NCI-H82 (cell line): ENCODE results near the gene DUSP28.
A peak's percentile ranks its signal among the peaks of the same experiment; 100 is the strongest.

Experiments
- DNase-seq: peaks from one replicate; lab custom pipeline; 2025; lab: John Stamatoyannopoulos, UW

The DUSP28 gene

DNA sequence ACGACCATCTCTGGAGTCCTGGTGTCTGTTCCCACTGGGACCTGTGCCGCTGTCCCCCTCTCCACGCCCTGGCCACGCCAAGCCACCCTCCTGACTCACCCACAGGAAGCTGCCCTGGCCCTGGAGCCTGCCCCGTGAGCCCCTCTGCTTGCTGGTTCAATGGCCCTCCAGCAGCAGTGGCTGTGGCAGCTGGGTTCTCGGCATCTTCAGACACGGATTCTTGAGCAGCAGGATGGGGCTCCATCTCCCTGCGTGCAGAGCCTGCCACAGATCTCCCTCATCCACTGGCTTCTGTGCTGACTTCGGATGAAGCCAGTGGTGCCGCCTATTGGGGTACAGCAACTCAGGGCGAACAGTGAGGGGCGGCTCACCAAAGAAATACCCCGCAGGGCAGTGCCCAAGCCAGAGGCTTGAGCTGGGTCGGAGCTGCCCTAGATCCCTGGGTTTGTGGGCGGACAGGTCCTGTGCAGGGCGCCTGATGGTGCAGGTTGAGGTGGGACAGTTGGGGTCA is 40.3 kb downstream of the DUSP28 start:
- DNase-seq: no peak

DNA sequence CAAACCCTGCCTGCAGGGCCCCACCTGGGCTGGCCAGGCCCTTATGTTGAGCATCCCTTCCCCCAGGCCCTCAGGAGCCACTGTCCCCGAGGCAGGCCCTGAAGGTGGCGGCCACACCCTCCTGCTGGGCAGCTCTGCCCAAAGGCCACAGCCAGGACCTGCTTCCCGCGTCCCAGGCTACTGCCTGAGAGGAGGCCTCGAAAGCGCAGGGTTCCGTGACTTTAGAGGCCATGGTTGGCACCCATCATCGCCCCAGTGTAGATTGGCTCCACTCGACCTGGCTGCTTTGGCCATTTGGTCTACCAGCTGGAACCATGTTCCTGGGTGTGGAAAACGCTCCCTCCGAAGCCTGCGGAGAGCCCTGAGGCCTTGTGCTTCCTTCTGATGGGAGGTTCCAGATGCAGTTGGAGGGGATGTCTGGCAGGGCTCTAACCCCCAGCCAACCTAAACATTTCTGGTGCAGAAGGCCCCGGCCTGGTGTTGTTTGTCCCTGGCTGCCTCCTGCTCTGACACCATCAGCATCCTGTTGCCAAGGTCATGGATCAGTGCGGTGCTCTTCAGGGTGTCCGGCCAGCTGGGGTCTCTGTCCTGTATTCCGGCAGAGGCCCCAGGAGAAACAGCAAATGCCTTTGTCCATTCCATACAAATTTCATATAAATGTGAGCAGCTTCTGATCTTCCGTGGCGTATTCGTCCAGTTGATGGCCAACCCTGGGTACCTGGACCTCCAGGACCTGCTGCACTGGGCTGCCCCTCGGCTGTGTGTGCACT is 41.1 kb downstream of the DUSP28 start:
- DNase-seq: no peak

DNA sequence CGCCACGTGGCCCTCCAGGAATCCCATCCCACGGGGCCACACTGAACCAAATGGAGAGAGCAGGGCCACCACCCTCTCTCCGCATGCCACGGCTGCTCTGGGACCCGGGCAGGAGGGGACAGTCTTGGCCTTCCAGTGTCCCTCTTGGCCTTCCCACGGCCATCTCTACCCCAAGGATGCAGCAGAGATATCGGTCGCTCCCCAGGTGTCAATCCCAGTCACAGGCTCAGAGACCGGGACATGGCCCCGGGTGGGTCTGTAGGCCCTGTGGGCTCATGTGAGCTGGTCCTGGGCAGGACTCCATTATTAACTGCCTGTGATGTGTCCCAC is 41.6 kb downstream of the DUSP28 start:
- DNase-seq: no peak

DNA sequence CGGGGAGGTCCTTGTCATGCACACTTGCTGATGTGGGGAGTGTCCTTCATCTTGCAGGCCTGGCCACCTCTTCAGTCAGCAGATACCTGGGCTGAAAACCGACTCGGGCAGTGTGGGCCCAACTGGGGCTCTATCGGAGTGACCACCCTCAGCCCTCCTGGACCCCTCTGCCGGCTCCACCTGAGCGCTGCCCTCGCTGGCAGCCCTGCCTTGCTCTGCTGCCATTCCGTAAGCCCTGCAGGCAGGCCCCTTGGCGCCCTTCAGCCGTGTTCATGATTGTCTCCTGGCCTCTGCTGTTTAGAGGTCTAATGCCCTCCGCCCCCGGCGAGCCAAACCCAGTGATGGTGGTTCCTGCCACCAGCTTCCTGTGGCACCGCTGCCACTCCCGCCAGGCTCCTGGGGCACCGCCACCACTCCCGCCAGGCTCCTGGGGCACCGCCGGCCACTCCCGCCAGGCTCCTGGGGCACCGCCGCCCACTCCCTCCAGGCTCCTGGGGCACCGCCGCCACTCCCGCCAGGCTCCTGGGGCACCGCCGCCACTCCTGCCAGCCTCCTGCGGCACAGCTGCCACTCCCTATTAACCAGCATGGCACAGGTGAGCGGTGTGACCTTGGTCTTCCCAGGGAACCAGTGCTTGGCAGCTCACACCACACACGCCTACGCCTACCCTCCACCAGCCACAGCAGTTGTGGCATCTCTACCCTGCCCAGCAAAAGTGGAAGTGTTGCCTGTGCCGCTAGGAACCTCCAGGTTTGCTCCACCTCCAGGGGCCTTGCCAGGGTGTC is 42.3 kb downstream of the DUSP28 start:
- no peak for DNase-seq

DNA sequence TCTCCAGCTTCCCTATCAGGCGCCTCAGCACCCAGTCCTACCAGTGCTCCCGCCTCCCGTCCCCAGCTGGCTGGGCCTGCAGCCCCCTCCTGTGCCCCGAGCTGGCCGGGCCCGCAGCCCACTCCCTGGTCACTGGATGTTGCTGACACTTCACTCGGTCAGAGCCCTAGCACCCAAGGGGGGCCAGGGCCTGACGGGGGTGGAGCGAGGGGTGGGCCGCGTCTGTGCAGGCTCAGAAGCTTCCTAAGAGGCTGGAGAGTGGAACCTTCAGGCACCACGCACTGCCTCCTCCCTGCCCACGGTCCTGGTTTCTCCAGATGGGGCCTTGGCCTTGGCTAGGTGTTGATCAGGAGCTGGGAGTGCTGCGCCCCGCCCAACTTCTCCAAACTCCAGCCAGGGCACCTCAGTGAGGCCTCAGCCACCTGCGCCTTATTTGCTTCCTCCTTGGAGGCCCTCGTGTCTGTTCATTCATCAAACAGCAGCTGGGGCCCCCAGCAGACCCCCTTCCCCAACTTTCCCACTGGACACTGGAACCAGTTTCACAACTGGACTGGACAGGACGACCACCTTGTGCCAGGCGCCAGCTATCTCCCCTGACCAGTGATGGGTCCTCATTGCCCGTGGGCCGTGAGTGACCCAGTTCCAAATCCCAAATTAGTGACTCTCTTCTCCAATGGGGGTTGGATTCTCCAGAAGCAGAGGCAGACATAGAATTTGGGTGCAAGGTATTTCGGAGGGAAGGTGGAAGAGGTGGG is 43.1 kb downstream of the DUSP28 start:
- no peak for DNase-seq

DNA sequence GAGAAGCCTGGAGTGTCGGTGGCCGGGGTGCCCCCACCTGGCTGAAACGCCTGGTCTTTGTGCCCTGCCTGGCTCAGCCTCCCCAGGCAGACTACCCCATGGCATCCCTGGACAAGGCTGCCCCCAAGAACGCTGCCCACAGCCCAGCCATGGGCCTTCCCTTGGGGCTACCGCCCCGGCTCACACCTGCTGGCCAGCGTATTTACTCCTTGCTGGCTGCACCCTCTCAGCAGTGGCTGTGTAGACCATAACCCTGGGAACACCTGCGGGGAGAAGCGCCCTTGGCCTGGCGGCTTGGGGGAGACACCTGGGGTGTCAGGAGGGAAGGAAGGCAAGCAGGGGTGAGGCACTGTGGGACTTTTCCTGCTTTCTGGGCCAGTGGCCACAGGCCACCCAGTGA is 43.7 kb downstream of the DUSP28 start:
- no peak for DNase-seq

DNA sequence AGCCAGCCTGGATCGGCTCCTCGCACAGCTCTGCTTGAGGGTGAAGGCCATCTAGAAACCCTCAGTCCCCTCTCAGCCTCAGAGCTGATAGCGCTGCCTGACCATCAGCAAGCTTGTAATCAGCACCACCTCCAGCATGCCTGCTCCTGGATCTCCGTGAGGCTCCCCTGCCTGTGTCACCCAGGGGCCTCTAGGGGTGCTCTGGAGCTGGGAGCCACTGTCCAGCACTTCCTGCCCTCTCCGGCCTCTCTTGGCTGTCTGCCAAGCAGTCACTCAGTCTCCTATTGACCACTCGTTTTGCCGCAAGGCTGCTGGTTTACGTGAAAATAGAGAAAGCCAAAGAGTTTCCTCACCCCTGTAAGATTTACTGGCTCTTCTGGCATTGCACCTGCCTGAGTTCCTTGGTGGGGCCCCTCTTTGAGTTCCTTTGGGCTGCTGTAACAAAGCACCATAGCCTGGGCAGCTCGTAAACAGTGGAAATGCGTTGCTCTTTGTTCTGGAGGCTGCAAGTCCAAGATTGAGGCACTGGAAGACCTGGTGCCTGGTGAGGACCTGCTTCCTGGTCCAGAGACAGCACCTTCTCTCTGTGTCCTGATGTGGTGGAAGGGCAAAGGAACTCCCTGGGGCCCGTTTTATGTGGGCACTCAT is 44.3 kb downstream of the DUSP28 start:
- peak; percentile 50 for DNase-seq

DNA sequence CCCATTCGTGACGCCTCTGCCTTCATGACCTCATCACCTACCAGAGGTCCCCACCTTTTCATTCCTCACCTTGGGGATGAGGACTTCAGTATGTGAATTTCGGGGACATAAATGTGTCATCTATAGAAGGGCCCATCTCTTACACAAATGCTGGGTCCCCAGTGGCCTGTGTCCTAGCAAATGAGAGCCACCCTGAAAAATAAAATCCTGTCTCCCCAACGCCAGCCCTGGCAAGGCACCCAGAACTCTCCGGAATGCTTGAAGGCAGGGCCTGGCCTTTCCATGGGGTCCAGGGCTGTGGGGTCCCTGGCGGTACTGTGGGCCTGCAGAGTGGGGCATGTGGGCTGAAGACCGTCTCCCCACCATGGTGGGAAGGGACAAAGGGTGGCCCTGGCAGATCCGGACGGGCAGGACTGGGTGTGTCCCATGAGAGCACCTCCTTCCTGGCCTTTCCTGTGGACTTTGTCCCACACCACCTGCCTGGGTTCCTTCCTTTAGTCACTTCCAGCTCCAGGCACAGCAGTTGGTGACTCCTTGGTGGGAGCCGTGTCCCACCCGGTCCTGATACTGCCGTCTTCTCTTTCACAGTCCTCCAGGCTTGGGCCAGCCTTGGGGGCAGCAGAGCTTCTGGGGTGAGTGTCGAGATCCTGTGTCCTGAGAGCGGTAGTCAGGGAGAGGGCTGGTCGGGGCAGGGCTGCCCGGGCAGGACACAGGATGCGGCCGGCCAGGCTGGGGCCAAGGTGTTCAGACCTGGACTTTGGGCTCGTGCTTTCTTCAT is 45.0 kb downstream of the DUSP28 start:
- DNase-seq: no peak

DNA sequence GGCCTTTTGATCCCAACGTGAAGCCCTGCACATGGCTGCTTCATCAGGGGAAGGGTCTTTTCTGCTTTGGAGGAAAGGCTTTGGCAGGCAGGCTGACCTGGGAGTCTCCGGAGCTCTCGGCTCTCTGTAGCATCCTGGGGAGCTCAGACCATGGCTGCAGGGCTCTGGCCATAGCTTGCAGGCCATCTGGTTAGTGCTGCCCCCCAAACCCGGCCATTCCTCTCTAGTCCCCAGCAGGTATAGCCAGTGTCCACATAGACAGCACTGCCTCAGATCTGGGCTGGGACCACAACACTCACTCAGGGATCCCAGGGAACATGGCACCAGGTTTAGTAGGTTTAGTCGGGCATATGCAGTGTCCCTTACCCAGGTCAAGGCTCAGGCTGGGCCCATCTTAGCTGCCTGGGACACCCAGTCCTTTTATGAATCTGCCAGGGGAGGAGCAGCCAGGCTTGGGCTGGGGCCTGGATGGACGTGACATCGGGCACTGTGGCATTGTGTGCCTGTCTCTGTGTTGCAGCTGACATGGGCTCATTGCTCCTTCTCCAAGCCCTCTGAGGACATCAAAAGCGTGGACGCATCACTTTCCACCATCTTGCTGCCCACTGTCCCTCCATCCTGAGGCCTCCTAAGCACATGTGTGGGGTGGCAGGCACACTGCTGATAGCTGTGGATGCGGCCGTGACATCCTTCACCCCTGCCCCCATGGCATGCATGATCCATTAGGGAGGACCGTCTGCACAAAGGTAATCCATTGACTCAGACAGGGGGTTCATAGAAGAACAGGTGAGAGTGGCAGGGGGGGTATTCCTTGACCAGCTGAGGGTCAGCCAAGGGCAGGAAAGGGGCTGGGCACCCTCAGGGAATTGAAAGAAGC is 45.9 kb downstream of the DUSP28 start:
- no peak for DNase-seq

DNA sequence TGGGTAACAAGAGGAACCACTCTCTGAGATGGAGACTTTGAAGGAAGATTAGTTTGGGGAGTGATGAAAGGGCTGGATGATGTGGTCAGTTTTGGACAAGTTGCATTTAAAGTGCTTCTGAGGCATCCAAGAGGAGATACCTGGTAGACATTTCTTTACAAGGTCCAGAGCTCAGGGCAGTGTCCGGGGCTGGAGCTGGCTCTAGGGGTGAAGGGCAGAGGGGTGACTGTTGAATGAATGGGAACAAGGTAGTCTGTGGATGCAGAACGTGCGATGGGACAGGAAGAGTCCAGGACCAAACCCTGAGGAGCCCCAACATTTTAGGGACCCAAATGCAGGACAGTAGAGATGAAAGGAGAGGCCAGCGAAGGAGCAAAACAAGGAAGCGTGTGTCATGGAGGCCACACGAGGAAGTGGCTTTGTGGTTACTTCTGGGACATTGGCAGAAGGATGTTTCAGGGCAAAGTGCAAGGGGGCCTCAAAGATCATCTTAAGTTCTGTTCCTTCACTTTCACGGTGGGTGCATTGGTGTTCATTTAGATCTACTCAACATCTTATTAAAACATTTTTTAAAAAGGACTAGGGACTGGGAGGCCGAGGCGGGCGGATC is 51.5 kb downstream of the DUSP28 start:
- no peak for DNase-seq
